Keratinocyte (primary cell): ENCODE data around the gene PLD1.

Source experiments
- CTCF ChIP-seq, 3 experiments: IDR thresholded peaks in 1 of 3; conservative IDR thresholded peaks in 1 of 3; optimal IDR thresholded peaks in 1 of 3; 2 replicates in 2 of 3; 3 replicates in 1 of 3; pipeline versions ENCODE3 to v1.5.1; 2011; ENCODE audit warnings: low read length in 3 of 3, mild to moderate bottlenecking in 3 of 3, moderate library complexity in 2 of 3, control low read depth in 1 of 3, inconsistent platforms in 1 of 3; ENCODE audit not compliant: insufficient read depth in 2 of 3; ENCODE audit errors: extremely low read depth in 1 of 3
- EZH2 ChIP-seq: IDR thresholded peaks from one replicate; pipeline ENCODE4 v1.6.1; 2012; ENCODE audit warnings: inconsistent platforms, mild to moderate bottlenecking, low read length, moderate library complexity

GRCh38 chr3:171835613-171836012, 25.3 kb upstream of the PLD1 start:
- TF ChIP-seq CTCF (optimal IDR thresholded peaks at IDR 0.05 in 1 of 3, IDR thresholded peaks at IDR 0.05 in 1 of 3, conservative IDR thresholded peaks at IDR 0.05 in 1 of 3; ENCODE audit: extremely low read depth in 1 of 3, insufficient read depth in 2 of 3, low read length in 3 of 3) = no peak
- no peak for TF ChIP-seq EZH2
